ENCODE results near the gene CFAP77.

DNA sequence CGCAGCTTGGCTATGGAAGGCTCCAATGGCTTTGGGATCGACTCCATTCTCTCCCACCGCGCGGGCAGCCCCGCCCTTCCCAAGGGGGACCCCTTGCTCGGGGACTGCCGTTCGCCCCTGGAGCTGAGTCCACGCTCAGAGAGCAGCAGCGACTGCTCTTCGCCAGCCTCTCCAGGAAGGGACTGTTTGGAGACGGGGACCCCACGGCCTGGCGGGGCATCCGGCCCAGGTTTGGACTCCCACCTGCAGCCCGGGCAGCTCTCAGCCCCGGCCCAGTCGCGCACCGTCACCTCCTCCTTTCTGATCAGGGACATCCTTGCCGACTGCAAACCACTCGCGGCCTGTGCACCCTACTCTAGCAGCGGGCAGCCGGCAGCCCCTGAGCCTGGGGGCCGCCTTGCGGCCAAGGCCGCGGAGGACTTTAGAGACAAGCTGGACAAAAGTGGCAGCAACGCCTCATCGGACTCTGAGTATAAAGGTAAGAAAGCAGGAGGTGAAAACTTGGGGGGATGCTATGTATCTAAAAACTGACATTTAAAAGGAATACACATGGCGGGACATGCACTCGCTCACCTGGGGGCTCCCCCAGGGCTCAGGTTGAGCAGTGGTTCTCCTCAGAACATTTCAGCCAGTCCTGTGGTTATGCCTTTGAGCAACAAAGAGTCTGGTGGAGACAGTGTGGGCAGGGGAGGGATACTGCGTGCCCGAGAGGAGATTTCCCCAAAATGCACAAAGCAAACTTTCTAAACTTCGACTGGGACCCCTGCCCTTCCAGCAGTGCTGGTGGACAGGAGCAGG, 173.0 kb downstream of the CFAP77 start:
- TF ChIP-seq PTBP1 (IDR thresholded peaks at IDR 0.05; ENCODE audit: low read depth, low read length) (no peak), POLR3G (IDR thresholded peaks at IDR 0.05; ENCODE audit: extremely low read depth, insufficient read length, insufficient replicate concordance) (no peak), HDAC6 (IDR thresholded peaks at IDR 0.05; ENCODE audit: low read depth, low read length) (no peak), MTA2 (IDR thresholded peaks at IDR 0.05; ENCODE audit: low read depth) (no peak), NFIC (IDR thresholded peaks at IDR 0.05) (no peak), HIVEP1 (CRISPR knock-in tag; IDR thresholded peaks at IDR 0.05) (no peak)
- TF ChIP-seq, protein P1, sequence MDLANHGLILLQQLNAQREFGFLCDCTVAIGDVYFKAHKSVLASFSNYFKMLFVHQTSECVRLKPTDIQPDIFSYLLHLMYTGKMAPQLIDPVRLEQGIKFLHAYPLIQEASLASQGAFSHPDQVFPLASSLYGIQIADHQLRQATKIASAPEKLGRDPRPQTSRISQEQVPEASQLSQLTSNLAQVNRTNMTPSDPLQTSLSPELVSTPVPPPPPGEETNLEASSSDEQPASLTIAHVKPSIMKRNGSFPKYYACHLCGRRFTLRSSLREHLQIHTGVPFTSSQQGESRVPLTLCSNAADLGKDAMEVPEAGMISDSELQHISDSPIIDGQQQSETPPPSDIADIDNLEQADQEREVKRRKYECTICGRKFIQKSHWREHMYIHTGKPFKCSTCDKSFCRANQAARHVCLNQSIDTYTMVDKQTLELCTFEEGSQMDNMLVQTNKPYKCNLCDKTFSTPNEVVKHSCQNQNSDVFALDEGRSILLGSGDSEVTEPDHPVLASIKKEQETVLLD (IDR thresholded peaks at IDR 0.05) = no peak
- TF ChIP-seq, protein P2, sequence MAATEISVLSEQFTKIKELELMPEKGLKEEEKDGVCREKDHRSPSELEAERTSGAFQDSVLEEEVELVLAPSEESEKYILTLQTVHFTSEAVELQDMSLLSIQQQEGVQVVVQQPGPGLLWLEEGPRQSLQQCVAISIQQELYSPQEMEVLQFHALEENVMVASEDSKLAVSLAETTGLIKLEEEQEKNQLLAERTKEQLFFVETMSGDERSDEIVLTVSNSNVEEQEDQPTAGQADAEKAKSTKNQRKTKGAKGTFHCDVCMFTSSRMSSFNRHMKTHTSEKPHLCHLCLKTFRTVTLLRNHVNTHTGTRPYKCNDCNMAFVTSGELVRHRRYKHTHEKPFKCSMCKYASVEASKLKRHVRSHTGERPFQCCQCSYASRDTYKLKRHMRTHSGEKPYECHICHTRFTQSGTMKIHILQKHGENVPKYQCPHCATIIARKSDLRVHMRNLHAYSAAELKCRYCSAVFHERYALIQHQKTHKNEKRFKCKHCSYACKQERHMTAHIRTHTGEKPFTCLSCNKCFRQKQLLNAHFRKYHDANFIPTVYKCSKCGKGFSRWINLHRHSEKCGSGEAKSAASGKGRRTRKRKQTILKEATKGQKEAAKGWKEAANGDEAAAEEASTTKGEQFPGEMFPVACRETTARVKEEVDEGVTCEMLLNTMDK (IDR thresholded peaks at IDR 0.05; ENCODE audit: borderline replicate concordance, insufficient read depth, low read depth, low read length, poor library complexity, severe bottlenecking) = no peak

Data from K562 (cell line).